Peyer's patch (tissue), 4 donors: ENCODE measurements around the gene RRBP1. TPM values are rescaled to one million over a fixed set of nuclear protein-coding genes. Genes with fewer than 3 reads are reported as not detected.

Experiments
- DNase-seq, 3 donors: peaks; one replicate each; pipeline ENCODE4 v3.0.0-alpha.2; 2017 to 2019
- H3K27ac ChIP-seq, 4 donors: fragments of 200-600 bp; sonication (generic); one replicate each; pipeline ENCODE4 v1.5.1; 2016 to 2019
- H3K27me3 ChIP-seq, 2 donors: fragments of 200-600 bp; sonication (generic); one replicate each; pipeline ENCODE4 v1.5.1; 2019
- H3K36me3 ChIP-seq, 3 donors: fragments of 200-600 bp; sonication (generic); one replicate each; pipeline ENCODE4 v1.5.1; 2016 to 2019
- H3K4me1 ChIP-seq, 4 donors: fragments of 200-600 bp; sonication (generic); one replicate each; pipeline ENCODE4 v1.5.1; 2016 to 2019
- H3K4me3 ChIP-seq, 4 donors: fragments of 200-600 bp; sonication (generic); 1 replicate in 3 of 4; 2 replicates in 1 of 4; pipeline ENCODE4 v1.5.1; 2016 to 2019; ENCODE audit warnings: mild to moderate bottlenecking in 1 of 4
- H3K9me3 ChIP-seq, 4 donors: fragments of 200-600 bp; sonication (generic); one replicate each; pipeline ENCODE4 v1.5.1; 2016 to 2019; ENCODE audit warnings: mild to moderate bottlenecking in 1 of 4
- POLR2A ChIP-seq, 2 donors: fragments of 450-650 bp; IDR thresholded peaks; one replicate each; pipeline ENCODE4 v1.5.1; 2017; ENCODE audit warnings: antibody characterized with exemption in 2 of 2, mild to moderate bottlenecking in 2 of 2, moderate library complexity in 2 of 2
- total RNA-seq, 4 donors: library from RNA; depleted of rRNA; stranded (reverse); fragments of >200 nt; gene quantifications; one replicate each; pipeline ENCODE4 v1.1.0, GENCODE V29; 2016
- TF ChIP-seq, protein P1 (sequence below), 6 experiments: fragments of 450-650 bp in 4 of 6; fragments of 200-600 bp in 2 of 6; sonication (generic) in 1 of 6; IDR thresholded peaks; one replicate each; pipeline ENCODE4 v1.5.1; 2017 to 2019; ENCODE audit warnings: antibody characterized with exemption in 6 of 6, mild to moderate bottlenecking in 3 of 6, moderate library complexity in 1 of 6

Gene RRBP1
- total RNA-seq, 4 donors from 2014 or later = 169 to 328 (median 249) TPM

- H3K27me3 ChIP-seq = no peaks in the 10 kb centered on the region
- no peaks in the 10 kb centered on the region for H3K9me3 ChIP-seq
- H3K4me1 ChIP-seq = peaks cover 0 to 95% (median 7%) of the 10 kb centered on the region in 4 donors
- TF ChIP-seq, protein P1, sequence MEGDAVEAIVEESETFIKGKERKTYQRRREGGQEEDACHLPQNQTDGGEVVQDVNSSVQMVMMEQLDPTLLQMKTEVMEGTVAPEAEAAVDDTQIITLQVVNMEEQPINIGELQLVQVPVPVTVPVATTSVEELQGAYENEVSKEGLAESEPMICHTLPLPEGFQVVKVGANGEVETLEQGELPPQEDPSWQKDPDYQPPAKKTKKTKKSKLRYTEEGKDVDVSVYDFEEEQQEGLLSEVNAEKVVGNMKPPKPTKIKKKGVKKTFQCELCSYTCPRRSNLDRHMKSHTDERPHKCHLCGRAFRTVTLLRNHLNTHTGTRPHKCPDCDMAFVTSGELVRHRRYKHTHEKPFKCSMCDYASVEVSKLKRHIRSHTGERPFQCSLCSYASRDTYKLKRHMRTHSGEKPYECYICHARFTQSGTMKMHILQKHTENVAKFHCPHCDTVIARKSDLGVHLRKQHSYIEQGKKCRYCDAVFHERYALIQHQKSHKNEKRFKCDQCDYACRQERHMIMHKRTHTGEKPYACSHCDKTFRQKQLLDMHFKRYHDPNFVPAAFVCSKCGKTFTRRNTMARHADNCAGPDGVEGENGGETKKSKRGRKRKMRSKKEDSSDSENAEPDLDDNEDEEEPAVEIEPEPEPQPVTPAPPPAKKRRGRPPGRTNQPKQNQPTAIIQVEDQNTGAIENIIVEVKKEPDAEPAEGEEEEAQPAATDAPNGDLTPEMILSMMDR (IDR thresholded peaks at IDR 0.05) = no peak
- TF ChIP-seq POLR2A (IDR thresholded peaks at IDR 0.05) = no peak
- peak in 1 of 3 donors; percentile 47 for DNase-seq
- H3K27ac ChIP-seq = peak overlapping the region in 1 of 4 donors; percentile 4
- peaks cover 0 to 11% (median 0%) of the 10 kb centered on the region in 3 donors for H3K36me3 ChIP-seq
- no peak overlapping the region for H3K4me3 ChIP-seq
Observed at GRCh38 chr20:17647391-17648314, 34.4 kb downstream of the RRBP1 start.

DNA sequence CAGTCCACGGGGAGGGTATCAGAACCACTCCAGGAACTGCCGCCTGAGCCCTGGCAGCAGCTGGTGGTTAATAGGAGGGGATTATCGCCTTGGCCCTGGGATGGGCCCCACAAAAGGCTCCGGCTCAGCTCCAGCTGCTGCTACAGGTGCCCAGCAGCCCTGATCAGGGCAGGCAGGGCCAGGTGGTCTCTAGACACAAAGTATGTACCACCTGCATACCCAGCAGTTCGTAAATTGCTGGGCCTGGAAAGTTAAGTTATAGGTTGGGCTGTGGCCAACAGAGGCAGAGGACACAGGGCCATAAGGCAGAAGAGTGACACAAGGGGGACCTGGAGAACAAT, 35.1 kb downstream of the RRBP1 start:
- Histone ChIP-seq H3K4me1 (peaks cover 0 to 88% (median 7%) of the 10 kb centered on the region in 4 donors), H3K9me3 (no peaks in the 10 kb centered on the region), H3K4me3 (no peak overlapping the region), H3K27ac (no peak overlapping the region), H3K27me3 (no peaks in the 10 kb centered on the region), H3K36me3 (peaks cover 0 to 14% (median 0%) of the 10 kb centered on the region in 3 donors)
- peak in 1 of 3 donors; percentile 40 for DNase-seq
- TF ChIP-seq, protein P1 (IDR thresholded peaks at IDR 0.05) = no peak
- no peak for TF ChIP-seq POLR2A (IDR thresholded peaks at IDR 0.05)

- H3K36me3 ChIP-seq = peaks cover 0 to 19% (median 0%) of the 10 kb centered on the region in 3 donors
- H3K9me3 ChIP-seq = no peaks in the 10 kb centered on the region
- H3K27me3 ChIP-seq = no peaks in the 10 kb centered on the region
- peaks cover 0 to 82% (median 7%) of the 10 kb centered on the region in 4 donors for H3K4me1 ChIP-seq
- TF ChIP-seq POLR2A (IDR thresholded peaks at IDR 0.05) = no peak
- TF ChIP-seq, protein P1 (IDR thresholded peaks at IDR 0.05) = no peak
- H3K27ac ChIP-seq = peak overlapping the region in 1 of 4 donors; percentile 3
- DNase-seq = peak in 1 of 3 donors; percentile 38
- H3K4me3 ChIP-seq = no peak overlapping the region
Observed at GRCh38 chr20:17646209-17646960, 35.7 kb downstream of the RRBP1 start.

GRCh38 chr20:17645546-17646208, 36.4 kb downstream of the RRBP1 start:
- TF ChIP-seq, protein P1 (IDR thresholded peaks at IDR 0.05) = no peak
- no peak for TF ChIP-seq POLR2A (IDR thresholded peaks at IDR 0.05)
- peaks cover 0 to 26% (median 0%) of the 10 kb centered on the region in 3 donors for H3K36me3 ChIP-seq
- H3K4me1 ChIP-seq = peaks cover 0 to 75% (median 7%) of the 10 kb centered on the region in 4 donors
- peak in 1 of 3 donors; percentile 43 for DNase-seq
- H3K27ac ChIP-seq = peak overlapping the region in 1 of 4 donors; percentile 3
- no peak overlapping the region for H3K4me3 ChIP-seq
- H3K27me3 ChIP-seq = no peaks in the 10 kb centered on the region
- H3K9me3 ChIP-seq = no peaks in the 10 kb centered on the region

DNA sequence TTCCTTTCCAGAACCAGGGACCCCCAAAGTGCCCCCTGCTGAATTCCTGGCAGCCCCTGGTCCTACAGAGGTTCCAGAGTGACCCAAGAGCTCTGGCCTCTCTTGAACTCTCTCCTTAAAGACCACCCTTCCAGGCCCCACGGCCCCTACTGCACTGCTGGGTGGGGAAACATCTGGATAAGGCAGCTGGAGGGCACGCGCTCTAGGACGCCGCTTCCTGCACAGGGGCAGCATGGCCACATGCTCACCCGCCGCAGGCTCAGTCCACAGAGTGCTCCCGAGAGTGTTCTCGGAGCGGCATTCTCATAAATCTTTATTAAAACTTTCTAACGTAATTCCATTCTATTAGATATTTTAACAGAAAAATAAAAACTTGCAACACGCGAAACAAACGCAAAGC, 37.0 kb downstream of the RRBP1 start:
- peaks cover 0 to 69% (median 7%) of the 10 kb centered on the region in 4 donors for H3K4me1 ChIP-seq
- peak in 1 of 3 donors; percentile 34 for DNase-seq
- no peaks in the 10 kb centered on the region for H3K9me3 ChIP-seq
- H3K27ac ChIP-seq = no peak overlapping the region
- no peak for TF ChIP-seq POLR2A (IDR thresholded peaks at IDR 0.05)
- TF ChIP-seq, protein P1 (IDR thresholded peaks at IDR 0.05) = no peak
- H3K27me3 ChIP-seq = no peaks in the 10 kb centered on the region
- H3K4me3 ChIP-seq = no peak overlapping the region
- H3K36me3 ChIP-seq = peaks cover 0 to 33% (median 0%) of the 10 kb centered on the region in 3 donors
